Panc1 (cell line): ENCODE results near the gene TBC1D2B.

Experiments used
- CTCF ChIP-seq: fragments of 450-650 bp; IDR thresholded peaks from 2 replicates; pipeline ENCODE4 v1.5.1; 2017; ENCODE audit warnings: mild to moderate bottlenecking
- POLR2AphosphoS5 ChIP-seq: IDR thresholded peaks from 2 replicates; pipeline ENCODE4 v1.6.1; 2012; ENCODE audit warnings: mild to moderate bottlenecking, low read depth, low read length, moderate library complexity
- REST ChIP-seq, 2 experiments: IDR thresholded peaks; 2 replicates each; pipeline ENCODE4 v1.6.1; 2011 to 2012; ENCODE audit warnings: low read depth in 2 of 2, control low read depth in 1 of 2, low read length in 1 of 2, mild to moderate bottlenecking in 1 of 2, moderate library complexity in 1 of 2; ENCODE audit not compliant: insufficient read depth in 1 of 2

GRCh38 chr15:78125267-78125666 is 47.8 kb upstream of the TBC1D2B start:
- TF ChIP-seq CTCF (no peak), REST (IDR thresholded peaks at IDR 0.05; ENCODE audit: insufficient read depth in 1 of 2, low read depth in 2 of 2, low read length in 1 of 2) (peak in 1 of 2 experiments; percentile 60; a peak in 1 of 4 replicates), POLR2AphosphoS5 (no peak)
